Hematopoietic multipotent progenitor cell treated with erythropoietin and hydrocortisone succinate and interleukin-3 and kit ligand, for 17 days (in vitro differentiated cells): ENCODE measurements around the gene TRIP11.

Experiments used
- DNase-seq: peaks from one replicate; pipeline ENCODE4 v3.0.0-alpha.2; 2015; ENCODE audit warnings: low spot score

Gene TRIP11

GRCh38 chr14:91955168-91955567, 84.7 kb downstream of the TRIP11 start:
- no peak for DNase-seq

GRCh38 chr14:91953170-91953985, 86.5 kb downstream of the TRIP11 start:
- no peak for DNase-seq

GRCh38 chr14:91947475-91948184, 92.2 kb downstream of the TRIP11 start, which contains the start of gene FBLN5:
Gene FBLN5, minus strand, starts transcription at chr14:91947694. Its CDS starts 465 bp downstream, at chr14:91947229.
- no peak for DNase-seq

- DNase-seq, result no peak
Observed at GRCh38 chr14:91946622-91947474, 93.0 kb downstream of the TRIP11 start.

- DNase-seq, result no peak
Observed at GRCh38 chr14:91945751-91946621, 93.9 kb downstream of the TRIP11 start.

GRCh38 chr14:91942946-91943345, 96.9 kb downstream of the TRIP11 start:
- no peak for DNase-seq

- DNase-seq, result no peak
Observed at GRCh38 chr14:91942128-91942527, 97.7 kb downstream of the TRIP11 start.

GRCh38 chr14:91940209-91940608, 99.7 kb downstream of the TRIP11 start:
- no peak for DNase-seq

- no peak for DNase-seq
Observed at GRCh38 chr14:91935586-91935985, 104.3 kb downstream of the TRIP11 start.

GRCh38 chr14:91934554-91935285, 105.1 kb downstream of the TRIP11 start:
- DNase-seq, result no peak

GRCh38 chr14:91931478-91932088, 108.3 kb downstream of the TRIP11 start:
- no peak for DNase-seq

GRCh38 chr14:91929700-91930099, 110.2 kb downstream of the TRIP11 start:
- DNase-seq, result no peak

GRCh38 chr14:91927800-91928199, 112.1 kb downstream of the TRIP11 start:
- DNase-seq, result no peak

- DNase-seq, result no peak
Observed at GRCh38 chr14:91927191-91927590, 112.7 kb downstream of the TRIP11 start.

GRCh38 chr14:91926131-91926890, 113.5 kb downstream of the TRIP11 start:
- DNase-seq, result no peak

GRCh38 chr14:91925727-91926121, 114.1 kb downstream of the TRIP11 start:
- DNase-seq, result no peak

- no peak for DNase-seq
Observed at GRCh38 chr14:91925001-91925726, 114.7 kb downstream of the TRIP11 start.

- DNase-seq, result no peak
Observed at GRCh38 chr14:91920526-91920925, 119.3 kb downstream of the TRIP11 start.

- no peak for DNase-seq
Observed at GRCh38 chr14:91919814-91920213, 120.0 kb downstream of the TRIP11 start.
